Kidney epithelial cell (primary cell): ENCODE measurements around the gene FGFRL1. TPM values are rescaled to one million over a fixed set of nuclear protein-coding genes. Genes with fewer than 3 reads are reported as not detected.
"Not testable (repeated sequence)": the region's sequence is repeated elsewhere in the genome, so short reads cannot be mapped to it uniquely, and the experiment has no call there.

ENCODE experiments used
- DNase-seq: peaks from one replicate; pipeline ENCODE4 v3.0.0-alpha.2; 2010; ENCODE audit warnings: low read depth
- H3K27me3 ChIP-seq: 2 replicates; pipeline ENCODE4 v1.6.0; 2011; ENCODE audit warnings: low read length; ENCODE audit not compliant: control insufficient read depth, insufficient read depth
- H3K36me3 ChIP-seq: 2 replicates; pipeline ENCODE4 v1.5.1; 2011; ENCODE audit warnings: low read length; ENCODE audit not compliant: control insufficient read depth, insufficient read depth
- H3K4me3 ChIP-seq: 2 replicates; pipeline ENCODE4 v1.5.1; 2011; ENCODE audit warnings: low read depth, mild to moderate bottlenecking, control low read depth, low read length
- CTCF ChIP-seq: IDR thresholded peaks from 2 replicates; pipeline ENCODE4 v1.5.1; 2011; ENCODE audit warnings: mild to moderate bottlenecking, moderate library complexity, low read length, control low read depth, inconsistent platforms; ENCODE audit not compliant: insufficient read depth, poor library complexity, severe bottlenecking
- total RNA-seq: library from RNA; depleted of rRNA; stranded (reverse); fragments of >200 nt; gene quantifications from 2 replicates; pipeline ENCODE4 v1.2.3, GENCODE V29; 2015

The FGFRL1 gene
- total RNA-seq, 1 donor from 2014 or later, result 39.2 TPM

- Histone ChIP-seq H3K36me3 (no peaks in the 10 kb centered on the region), H3K4me3 (no peak overlapping the region), H3K27me3 (peaks cover 58% of the 10 kb centered on the region)
- no peak for TF ChIP-seq CTCF
- DNase-seq, result no peak
Observed at GRCh38 chr4:1052231-1052671, 40.8 kb downstream of the FGFRL1 start.

- TF ChIP-seq CTCF, result no peak
- no peak for DNase-seq
- Histone ChIP-seq H3K27me3 (peaks cover 63% of the 10 kb centered on the region), H3K4me3 (no peak overlapping the region), H3K36me3 (no peaks in the 10 kb centered on the region)
Observed at GRCh38 chr4:1053080-1053661, 41.7 kb downstream of the FGFRL1 start.

- peaks cover 71% of the 10 kb centered on the region for H3K27me3 ChIP-seq
- DNase-seq, result not testable (repeated sequence)
Observed at GRCh38 chr4:1053891-1054290, 42.5 kb downstream of the FGFRL1 start.

GRCh38 chr4:1054696-1055242, 43.3 kb downstream of the FGFRL1 start:
- peaks cover 76% of the 10 kb centered on the region for H3K27me3 ChIP-seq
- not testable (repeated sequence) for H3K4me3 ChIP-seq, DNase-seq, H3K36me3 ChIP-seq

More at GRCh38 chr4:1053891-1054290, 42.5 kb downstream of the FGFRL1 start:
- not testable (repeated sequence) for H3K4me3 ChIP-seq, H3K36me3 ChIP-seq

- not testable (repeated sequence) for H3K4me3 ChIP-seq, DNase-seq
Observed at GRCh38 chr4:1055243-1055701, 43.8 kb downstream of the FGFRL1 start.

GRCh38 chr4:1055721-1056590, 44.5 kb downstream of the FGFRL1 start:
- Histone ChIP-seq H3K27me3 (peaks cover 80% of the 10 kb centered on the region), H3K4me3 (no peak overlapping the region), H3K36me3 (no peaks in the 10 kb centered on the region)
- DNase-seq, result no peak
- TF ChIP-seq CTCF, result no peak

More at GRCh38 chr4:1055243-1055701, 43.8 kb downstream of the FGFRL1 start:
- peaks cover 77% of the 10 kb centered on the region for H3K27me3 ChIP-seq
- not testable (repeated sequence) for H3K36me3 ChIP-seq

GRCh38 chr4:1056671-1057402, 45.4 kb downstream of the FGFRL1 start:
- DNase-seq, result no peak
- Histone ChIP-seq H3K4me3 (no peak overlapping the region), H3K36me3 (no peaks in the 10 kb centered on the region), H3K27me3 (peaks cover 81% of the 10 kb centered on the region)
- no peak for TF ChIP-seq CTCF
